Left lung (tissue), 10 donors: Measurements from ENCODE around the gene MRPL23. TPM values are rescaled to one million over a fixed set of nuclear protein-coding genes. Genes with fewer than 3 reads are reported as not detected.
A peak's percentile ranks its signal among the peaks of the same experiment; 100 is the strongest.

Experiments used
- ATAC-seq: fragments of 200-7000 bp; cut with Tn5 transposase; one replicate; pipeline ENCODE4 v1.9.1; 2020; ENCODE audit warnings: moderate library complexity
- DNase-seq, 4 donors: peaks; one replicate each; pipeline ENCODE4 v3.0.0-alpha.2; 2013 to 2020
- H3K27ac ChIP-seq, 2 donors: fragments of 200-600 bp; sonication (generic) in 1 of 2; one replicate each; pipeline versions ENCODE4 v1.5.0 to v1.8.0; 2020 to 2021
- H3K27me3 ChIP-seq, 2 donors: fragments of 200-600 bp; sonication (generic) in 1 of 2; one replicate each; pipeline versions ENCODE4 v1.5.0 to v1.8.0; 2020 to 2021
- H3K36me3 ChIP-seq, 2 donors: fragments of 200-600 bp; sonication (generic) in 1 of 2; one replicate each; pipeline versions ENCODE4 v1.5.0 to v1.8.0; 2020 to 2021
- H3K4me1 ChIP-seq, 2 donors: fragments of 200-600 bp; one replicate each; pipeline ENCODE4 v1.8.0; 2021
- H3K4me3 ChIP-seq, 2 donors: fragments of 200-600 bp; sonication (generic) in 1 of 2; one replicate each; pipeline versions ENCODE4 v1.5.0 to v1.8.0; 2020 to 2021; ENCODE audit warnings: mild to moderate bottlenecking in 1 of 2
- H3K9me3 ChIP-seq, 2 donors: fragments of 200-600 bp; sonication (generic) in 1 of 2; one replicate each; pipeline versions ENCODE4 v1.5.0 to v1.8.0; 2020 to 2021
- intact Hi-C, 2 donors: fragments of 100-400 bp; cut with DNase I; formaldehyde crosslinking; loops; one replicate each; pipeline versions ENCODE4 v1.11.2 to v1.14.2; 2022
- polyA plus RNA-seq, 6 donors: library from polyadenylated mRNA; unstranded; fragments of 120-200 nt; gene quantifications; one replicate each; pipeline ENCODE4 v1.2.1, GENCODE V29; 2013; ENCODE audit not compliant: insufficient read length in 6 of 6
- total RNA-seq, 2 donors: library from RNA; stranded (reverse); fragmentation: NEBNext Ultra II Directional; extraction: Animal tissue kit (Norgen Biotek cat#: 25700); gene quantifications; one replicate each; pipeline ENCODE4 v1.2.1, GENCODE V29; 2021
- TF ChIP-seq, protein P1 (sequence below), 2 donors: fragments of 200-600 bp; sonication (generic) in 1 of 2; IDR thresholded peaks; one replicate each; pipeline versions ENCODE4 v1.5.0 to v1.8.0; 2021; ENCODE audit warnings: antibody characterized with exemption in 2 of 2
- donor health status: DM: no; HTN: yes; CAD: no.
- donor health status: DM: no; HTN: no; CAD: no.

Gene MRPL23
- total and polyA plus RNA-seq, 8 donors = 35.1 to 71.6 (median 48.6) TPM

- Histone ChIP-seq H3K36me3 (no peaks in the 10 kb centered on the region), H3K4me1 (no peaks in the 10 kb centered on the region), H3K4me3 (no peak overlapping the region), H3K27me3 (peaks cover 0 to 20% of the 10 kb centered on the region in 2 donors), H3K27ac (no peak overlapping the region), H3K9me3 (no peaks in the 10 kb centered on the region)
- intact Hi-C loops = no loop called here
- TF ChIP-seq, protein P1, sequence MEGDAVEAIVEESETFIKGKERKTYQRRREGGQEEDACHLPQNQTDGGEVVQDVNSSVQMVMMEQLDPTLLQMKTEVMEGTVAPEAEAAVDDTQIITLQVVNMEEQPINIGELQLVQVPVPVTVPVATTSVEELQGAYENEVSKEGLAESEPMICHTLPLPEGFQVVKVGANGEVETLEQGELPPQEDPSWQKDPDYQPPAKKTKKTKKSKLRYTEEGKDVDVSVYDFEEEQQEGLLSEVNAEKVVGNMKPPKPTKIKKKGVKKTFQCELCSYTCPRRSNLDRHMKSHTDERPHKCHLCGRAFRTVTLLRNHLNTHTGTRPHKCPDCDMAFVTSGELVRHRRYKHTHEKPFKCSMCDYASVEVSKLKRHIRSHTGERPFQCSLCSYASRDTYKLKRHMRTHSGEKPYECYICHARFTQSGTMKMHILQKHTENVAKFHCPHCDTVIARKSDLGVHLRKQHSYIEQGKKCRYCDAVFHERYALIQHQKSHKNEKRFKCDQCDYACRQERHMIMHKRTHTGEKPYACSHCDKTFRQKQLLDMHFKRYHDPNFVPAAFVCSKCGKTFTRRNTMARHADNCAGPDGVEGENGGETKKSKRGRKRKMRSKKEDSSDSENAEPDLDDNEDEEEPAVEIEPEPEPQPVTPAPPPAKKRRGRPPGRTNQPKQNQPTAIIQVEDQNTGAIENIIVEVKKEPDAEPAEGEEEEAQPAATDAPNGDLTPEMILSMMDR (IDR thresholded peaks at IDR 0.05) = no peak
- no peak for DNase-seq
- ATAC-seq = no peak
Observed at GRCh38 chr11:1927848-1928469, 19.2 kb upstream of the MRPL23 start.

- TF ChIP-seq, protein P1 (IDR thresholded peaks at IDR 0.05) = no peak
- Histone ChIP-seq H3K9me3 (no peaks in the 10 kb centered on the region), H3K4me1 (no peaks in the 10 kb centered on the region), H3K4me3 (no peak overlapping the region), H3K36me3 (no peaks in the 10 kb centered on the region), H3K27ac (no peak overlapping the region), H3K27me3 (peaks cover 0 to 20% of the 10 kb centered on the region in 2 donors)
- DNase-seq (peak in 2 of 4 donors; percentile 31 to 54), ATAC-seq (no peak)
- intact Hi-C loops = no loop called here
Observed at GRCh38 chr11:1928470-1928890, 18.7 kb upstream of the MRPL23 start.

DNA sequence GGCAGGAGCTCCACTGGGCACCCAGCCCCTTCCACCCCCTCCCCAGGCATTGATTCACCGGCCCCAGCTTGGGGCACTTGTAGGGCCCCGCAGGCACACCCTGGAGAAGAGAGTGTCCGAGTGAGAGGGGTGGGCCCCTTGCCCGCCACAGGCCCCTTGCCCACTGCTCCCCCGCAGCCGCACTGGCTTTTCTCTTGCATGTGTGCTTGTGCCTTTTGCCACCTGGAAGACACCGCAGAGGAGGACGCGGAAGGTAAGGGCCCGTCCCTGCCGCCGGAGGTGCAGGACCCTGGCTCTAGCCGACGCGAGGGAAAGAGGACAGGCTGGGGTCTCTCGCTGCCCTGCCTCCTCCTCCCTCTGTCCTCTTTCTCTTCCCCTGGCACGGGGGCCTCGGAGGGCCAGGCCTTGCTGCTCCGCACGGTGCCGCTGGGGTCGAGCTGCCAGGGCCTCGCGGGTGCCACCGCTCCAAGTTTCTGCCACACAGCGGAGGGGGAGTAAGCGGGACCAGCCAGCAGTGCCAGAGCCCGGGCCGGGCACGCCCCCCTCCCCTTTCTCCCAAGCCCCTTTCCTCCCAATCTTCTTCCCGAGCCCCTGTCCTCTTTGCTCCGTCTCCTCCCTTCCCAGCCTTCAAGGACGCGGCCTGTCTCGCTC lies 18.1 kb upstream of the MRPL23 start:
- Histone ChIP-seq H3K9me3 (no peaks in the 10 kb centered on the region), H3K4me3 (no peak overlapping the region), H3K27me3 (peaks cover 0 to 20% of the 10 kb centered on the region in 2 donors), H3K4me1 (no peaks in the 10 kb centered on the region), H3K27ac (no peak overlapping the region), H3K36me3 (no peaks in the 10 kb centered on the region)
- ATAC-seq (no peak), DNase-seq (peak in 2 of 4 donors; percentile 27 to 76)
- TF ChIP-seq, protein P1 (IDR thresholded peaks at IDR 0.05) = no peak
- intact Hi-C loops = no loop called here

DNA sequence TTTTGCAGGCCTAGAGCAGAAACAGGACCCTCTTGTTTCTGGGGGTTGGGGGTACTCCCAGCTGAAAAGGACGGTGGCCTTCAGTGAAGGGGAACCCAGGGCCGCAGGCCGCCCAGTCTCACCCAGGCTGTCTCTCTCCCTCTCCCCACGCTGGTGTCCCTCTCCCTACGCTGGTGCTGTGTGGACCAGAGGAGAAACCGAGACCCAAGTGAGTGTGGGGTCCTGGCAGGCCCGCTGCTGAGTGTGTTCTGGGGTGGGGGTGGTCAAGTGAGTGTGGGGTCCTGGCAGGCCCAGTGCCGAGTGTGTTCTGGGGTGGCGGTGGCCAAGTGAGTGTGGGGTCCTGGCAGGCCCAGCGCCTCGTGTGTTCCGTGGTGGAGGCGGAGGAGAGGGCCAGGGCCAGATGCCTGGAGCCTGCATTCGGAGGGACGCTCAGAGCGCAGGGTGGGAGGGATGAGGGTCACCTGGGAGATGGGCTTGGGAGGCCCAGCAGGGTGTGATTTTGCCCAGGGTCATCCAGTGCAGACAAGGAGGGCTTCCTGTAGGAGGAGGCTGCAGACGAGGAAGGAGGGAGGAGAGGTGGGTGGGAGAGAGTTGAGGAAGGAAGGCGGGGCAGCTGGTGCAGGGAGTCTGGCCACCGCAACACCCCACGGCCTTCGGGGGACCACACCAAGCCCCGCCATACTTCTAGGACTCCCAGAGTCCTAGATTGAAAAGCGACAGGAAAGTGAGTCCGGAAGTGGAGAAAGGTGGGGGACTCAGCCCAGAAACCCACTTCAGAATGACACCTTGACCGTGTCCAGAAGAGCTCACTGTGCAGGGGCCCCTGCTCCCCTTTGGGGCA lies 17.3 kb upstream of the MRPL23 start:
- H3K36me3 ChIP-seq = no peaks in the 10 kb centered on the region
- TF ChIP-seq, protein P1 (IDR thresholded peaks at IDR 0.05) = no peak

GRCh38 chr11:1930462-1930830 lies 16.7 kb upstream of the MRPL23 start:
- DNase-seq (peak in 1 of 4 donors; percentile 20), ATAC-seq (no peak)
- H3K27ac ChIP-seq = no peak overlapping the region
- H3K4me1 ChIP-seq = no peaks in the 10 kb centered on the region
- H3K4me3 ChIP-seq = no peak overlapping the region
- TF ChIP-seq, protein P1 (IDR thresholded peaks at IDR 0.05) = no peak
- peaks cover 0 to 16% of the 10 kb centered on the region in 2 donors for H3K27me3 ChIP-seq
- H3K9me3 ChIP-seq = no peaks in the 10 kb centered on the region
- intact Hi-C loops = no loop called here
- no peaks in the 10 kb centered on the region for H3K36me3 ChIP-seq

More for the DNA sequence above, 17.3 kb upstream of the MRPL23 start:
- H3K27me3 ChIP-seq = peaks cover 0 to 20% of the 10 kb centered on the region in 2 donors
- intact Hi-C loops = no loop called here
- DNase-seq (peak in 2 of 4 donors; percentile 23 to 70), ATAC-seq (no peak)
- H3K4me1 ChIP-seq = no peaks in the 10 kb centered on the region
- H3K27ac ChIP-seq = no peak overlapping the region
- H3K4me3 ChIP-seq = no peak overlapping the region
- no peaks in the 10 kb centered on the region for H3K9me3 ChIP-seq
